MCF 10A (cell line): ENCODE results near the gene PPP3CA. TPM values are rescaled to one million over a fixed set of nuclear protein-coding genes. Genes with fewer than 3 reads are reported as not detected.

Experiments used
- BruUV-seq: library from RNA; stranded (reverse); fragments of 400-500 nt; replicated peaks from 2 replicates; lab custom pipeline; 2021; lab: Mats Ljungman, UMichigan
- CTCF ChIA-PET: fragments of 300-600 bp; sonication (Branson Sonifier 250); formaldehyde crosslinking; extraction: SDS; loops from one replicate; lab custom pipeline; 2021; ENCODE audit warnings: antibody characterized with exemption, inconsistent platforms; lab: Yijun Ruan, JAX
- POLR2A ChIA-PET: fragments of 300-600, 350-650 bp; sonication (Branson Sonifier 250); formaldehyde crosslinking; extraction: SDS; loops from one replicate; lab custom pipeline; 2020; ENCODE audit warnings: antibody characterized with exemption, inconsistent platforms; lab: Yijun Ruan, JAX
- DNase-seq: peaks from one replicate; pipeline ENCODE4 v3.0.0-alpha.2; 2018; ENCODE audit not compliant: unreplicated experiment
- H3K27ac Mint-ChIP-seq: one replicate; pipeline ENCODE4 v1.8.0; 2022; ENCODE audit warnings: mild to moderate bottlenecking, low read depth, mixed read lengths; ENCODE audit not compliant: unreplicated experiment
- H3K27me3 Mint-ChIP-seq: one replicate; pipeline ENCODE4 v1.8.0; 2022; ENCODE audit warnings: mixed read lengths; ENCODE audit not compliant: insufficient read depth, unreplicated experiment
- H3K36me3 Mint-ChIP-seq: one replicate; pipeline ENCODE4 v1.8.0; 2022; ENCODE audit warnings: mild to moderate bottlenecking, moderate library complexity, mixed read lengths; ENCODE audit not compliant: insufficient read depth, unreplicated experiment
- H3K4me1 Mint-ChIP-seq: one replicate; pipeline ENCODE4 v1.8.0; 2022; ENCODE audit warnings: mixed read lengths; ENCODE audit not compliant: insufficient read depth, unreplicated experiment
- H3K4me3 Mint-ChIP-seq: one replicate; pipeline ENCODE4 v1.8.0; 2022; ENCODE audit warnings: mild to moderate bottlenecking, moderate library complexity, mixed read lengths; ENCODE audit not compliant: unreplicated experiment
- H3K9me3 Mint-ChIP-seq: one replicate; pipeline ENCODE4 v1.8.0; 2022; ENCODE audit warnings: mixed read lengths; ENCODE audit not compliant: unreplicated experiment
- intact Hi-C: fragments of 100-400 bp; cut with micrococcal nuclease; formaldehyde crosslinking; loops from 2 replicates; pipeline ENCODE4 v1.14.1; 2022
- total RNA-seq: library from RNA; stranded (reverse); gene quantifications from 2 replicates; pipeline ENCODE4 v1.2.3, GENCODE V29; 2022
- TF ChIP-seq, protein P1 (sequence below): fragments of 200-600 bp; IDR thresholded peaks from one replicate; pipeline ENCODE4 v1.8.0; 2022; ENCODE audit warnings: antibody characterized with exemption, mild to moderate bottlenecking; ENCODE audit not compliant: unreplicated experiment

The PPP3CA gene
- total RNA-seq, 1 experiment from 2014 or later: 73.0 TPM

DNA sequence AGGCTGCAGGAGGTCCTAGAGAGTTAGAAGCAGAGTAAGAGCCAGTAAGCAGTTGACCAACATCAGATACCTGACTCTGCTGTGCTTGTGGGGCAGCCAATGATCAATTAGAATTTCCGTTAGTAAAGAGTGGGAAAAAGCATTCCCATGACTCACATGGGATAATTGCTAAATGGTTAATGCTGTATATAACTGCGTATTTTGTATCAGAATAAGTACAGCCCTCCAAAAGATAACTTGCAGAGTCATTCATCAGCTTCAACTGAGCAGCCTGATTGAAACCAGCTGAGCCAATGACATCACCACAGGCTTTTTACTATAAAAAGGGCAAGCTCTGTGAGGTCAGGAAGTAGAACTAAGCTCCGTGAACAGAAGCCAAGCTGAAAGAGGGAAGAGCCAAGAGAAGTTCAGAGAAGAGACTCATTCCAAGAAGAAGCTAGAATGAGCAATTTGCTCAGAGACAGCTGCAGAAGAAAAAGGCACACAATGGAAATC, 67.9 kb downstream of the PPP3CA start:
- no peak for DNase-seq
- no TSS peak for BruUV-seq
- Mint-ChIP-seq H3K27me3 (no peaks in the 10 kb centered on the region), H3K27ac (no peak overlapping the region), H3K9me3 (no peaks in the 10 kb centered on the region), H3K36me3 (no peaks in the 10 kb centered on the region), H3K4me3 (no peak overlapping the region), H3K4me1 (peaks cover 24% of the 10 kb centered on the region)
- intact Hi-C loops: no loop called here
- ChIA-PET CTCF (interaction anchor here (0.6 to 1.2 kb wide), 2 partner anchors 17 to 899 kb away, joined by 3 to 5 read pairs; no protein-coding TSS in a partner anchor), POLR2A (no interaction called here)
- TF ChIP-seq, protein P1, sequence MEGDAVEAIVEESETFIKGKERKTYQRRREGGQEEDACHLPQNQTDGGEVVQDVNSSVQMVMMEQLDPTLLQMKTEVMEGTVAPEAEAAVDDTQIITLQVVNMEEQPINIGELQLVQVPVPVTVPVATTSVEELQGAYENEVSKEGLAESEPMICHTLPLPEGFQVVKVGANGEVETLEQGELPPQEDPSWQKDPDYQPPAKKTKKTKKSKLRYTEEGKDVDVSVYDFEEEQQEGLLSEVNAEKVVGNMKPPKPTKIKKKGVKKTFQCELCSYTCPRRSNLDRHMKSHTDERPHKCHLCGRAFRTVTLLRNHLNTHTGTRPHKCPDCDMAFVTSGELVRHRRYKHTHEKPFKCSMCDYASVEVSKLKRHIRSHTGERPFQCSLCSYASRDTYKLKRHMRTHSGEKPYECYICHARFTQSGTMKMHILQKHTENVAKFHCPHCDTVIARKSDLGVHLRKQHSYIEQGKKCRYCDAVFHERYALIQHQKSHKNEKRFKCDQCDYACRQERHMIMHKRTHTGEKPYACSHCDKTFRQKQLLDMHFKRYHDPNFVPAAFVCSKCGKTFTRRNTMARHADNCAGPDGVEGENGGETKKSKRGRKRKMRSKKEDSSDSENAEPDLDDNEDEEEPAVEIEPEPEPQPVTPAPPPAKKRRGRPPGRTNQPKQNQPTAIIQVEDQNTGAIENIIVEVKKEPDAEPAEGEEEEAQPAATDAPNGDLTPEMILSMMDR: no peak

DNA sequence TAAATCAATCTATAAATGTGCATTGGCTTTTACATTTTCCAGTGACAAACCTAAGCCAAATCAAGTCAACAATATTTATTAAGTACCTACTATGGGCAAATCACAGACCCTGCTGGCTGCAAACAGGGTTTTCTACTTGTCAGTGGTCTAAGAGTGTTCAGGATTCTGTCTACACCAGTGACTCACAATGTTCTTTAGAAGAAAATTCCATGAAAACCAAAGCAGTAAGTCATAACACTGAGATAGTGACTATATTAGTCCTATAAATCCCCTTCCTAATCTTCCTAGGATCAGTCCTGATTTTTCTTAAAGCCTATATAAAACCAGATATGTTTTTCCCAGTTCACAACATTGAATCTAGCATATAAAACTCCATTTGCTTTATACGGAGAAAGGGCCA, 69.7 kb downstream of the PPP3CA start:
- Mint-ChIP-seq H3K27me3 (no peaks in the 10 kb centered on the region), H3K4me1 (peaks cover 22% of the 10 kb centered on the region), H3K36me3 (no peaks in the 10 kb centered on the region), H3K9me3 (no peaks in the 10 kb centered on the region), H3K4me3 (no peak overlapping the region), H3K27ac (no peak overlapping the region)
- TF ChIP-seq, protein P1: no peak
- no TSS peak for BruUV-seq
- intact Hi-C loops: no loop called here
- POLR2A ChIA-PET: no interaction called here
- DNase-seq: no peak
- CTCF ChIA-PET: no interaction called here

GRCh38 chr4:101276661-101277060, 70.7 kb downstream of the PPP3CA start:
- ChIA-PET POLR2A (interaction anchor here (0.6 kb wide), 1 partner anchor 1487 kb away, joined by 3 read pairs; no protein-coding TSS in a partner anchor), CTCF (interaction anchor here (1.1 kb wide), 1 partner anchor 11 kb away, joined by 3 read pairs; no protein-coding TSS in a partner anchor)
- DNase-seq: no peak
- Mint-ChIP-seq H3K4me3 (no peak overlapping the region), H3K4me1 (peaks cover 22% of the 10 kb centered on the region), H3K27ac (no peak overlapping the region), H3K36me3 (no peaks in the 10 kb centered on the region), H3K9me3 (no peaks in the 10 kb centered on the region), H3K27me3 (no peaks in the 10 kb centered on the region)
- TF ChIP-seq, protein P1: no peak
- intact Hi-C loops: no loop called here
- no TSS peak for BruUV-seq

GRCh38 chr4:101274888-101275752, 72.2 kb downstream of the PPP3CA start:
- Mint-ChIP-seq H3K9me3 (no peaks in the 10 kb centered on the region), H3K4me1 (peaks cover 22% of the 10 kb centered on the region), H3K27ac (no peak overlapping the region), H3K4me3 (no peak overlapping the region), H3K36me3 (no peaks in the 10 kb centered on the region), H3K27me3 (no peaks in the 10 kb centered on the region)
- CTCF ChIA-PET: interaction anchor here (1.1 kb wide), 1 partner anchor 13 kb away, joined by 3 read pairs; no protein-coding TSS in a partner anchor
- TF ChIP-seq, protein P1: no peak
- POLR2A ChIA-PET: interaction anchor here (1.0 to 1.4 kb wide), 3 partner anchors 9 to 72 kb away, joined by 3 to 6 read pairs (median 4); partner anchors contain the start of gene PPP3CA
- no TSS peak for BruUV-seq
- no peak for DNase-seq
- intact Hi-C loops: no loop called here
